PC-9 (cell line): Measurements from ENCODE around the gene P4HA2. TPM values are rescaled to one million over a fixed set of nuclear protein-coding genes. Genes with fewer than 3 reads are reported as not detected.

Experiments used
- BruUV-seq: library from RNA; stranded (reverse); fragments of 400-500 nt; replicated peaks from 2 replicates; lab custom pipeline; 2021; lab: Mats Ljungman, UMichigan
- CTCF ChIA-PET: fragments of 300-600 bp; sonication (Branson Sonifier 250); formaldehyde crosslinking; loops from one replicate; lab custom pipeline; 2022; ENCODE audit warnings: antibody characterized with exemption; lab: Charles Lee
- POLR2A ChIA-PET: fragments of 300-600 bp; sonication (Branson Sonifier 250); formaldehyde crosslinking; loops from one replicate; lab custom pipeline; 2022; ENCODE audit warnings: antibody characterized with exemption; ENCODE audit not compliant: unreplicated experiment; lab: Charles Lee
- DNase-seq, 2 experiments: peaks; one replicate each; pipeline versions ENCODE4 v3.0.0 to v3.0.0-alpha.2; 2015 to 2022; ENCODE audit warnings: mixed read lengths in 1 of 2
- H2AFZ ChIP-seq: fragments of 200-600 bp; sonication (generic); 2 replicates; pipeline ENCODE4 v1.8.1; 2017; ENCODE audit warnings: antibody characterized with exemption
- H3F3A ChIP-seq: fragments of 200-600 bp; sonication (generic); 2 replicates; pipeline ENCODE4 v1.8.1; 2017; ENCODE audit warnings: antibody characterized with exemption, mild to moderate bottlenecking, low read depth; ENCODE audit not compliant: insufficient read depth
- H3K27ac ChIP-seq: fragments of 200-600 bp; sonication (generic); 2 replicates; pipeline ENCODE4 v1.6.1; 2016; ENCODE audit warnings: mixed run types
- H3K27me3 ChIP-seq: fragments of 200-600 bp; sonication (generic); 2 replicates; pipeline ENCODE4 v1.6.1; 2016; ENCODE audit warnings: low read depth, mixed run types; ENCODE audit not compliant: insufficient read depth
- H3K36me3 ChIP-seq: fragments of 200-600 bp; sonication (generic); 2 replicates; pipeline ENCODE4 v1.6.1; 2016; ENCODE audit warnings: low read depth, mixed run types
- H3K4me1 ChIP-seq: fragments of 200-600 bp; sonication (generic); replicated peaks from 2 replicates; pipeline ENCODE4 v1.6.1; 2016; ENCODE audit warnings: mixed run types; ENCODE audit not compliant: insufficient read depth
- H3K4me2 ChIP-seq: fragments of 200-600 bp; sonication (generic); 2 replicates; pipeline ENCODE4 v1.6.1; 2017; ENCODE audit warnings: mixed run types
- H3K4me3 ChIP-seq: fragments of 200-600 bp; sonication (generic); 2 replicates; pipeline ENCODE4 v1.6.1; 2016; ENCODE audit warnings: mixed run types
- H3K79me2 ChIP-seq: fragments of 200-600 bp; sonication (generic); 2 replicates; pipeline ENCODE4 v1.6.1; 2017; ENCODE audit warnings: low read depth, mixed run types
- H3K9me2 ChIP-seq: fragments of 200-600 bp; sonication (generic); 2 replicates; pipeline ENCODE4 v1.8.1; 2017; ENCODE audit warnings: mild to moderate bottlenecking; ENCODE audit not compliant: insufficient read depth
- H3K9me3 ChIP-seq: fragments of 200-600 bp; sonication (generic); 2 replicates; pipeline ENCODE4 v1.8.1; 2016; ENCODE audit warnings: low read depth; ENCODE audit not compliant: insufficient read depth
- H4K20me1 ChIP-seq: fragments of 200-600 bp; sonication (generic); 2 replicates; pipeline ENCODE4 v1.8.1; 2017; ENCODE audit not compliant: insufficient read depth
- CTCF ChIP-seq: fragments of 200-600 bp; sonication (generic); conservative IDR thresholded peaks from 2 replicates; pipeline ENCODE4 v1.6.1; 2017; ENCODE audit warnings: mixed run types, antibody characterized with exemption, mild to moderate bottlenecking, moderate library complexity
- EZH2 ChIP-seq: fragments of 200-600 bp; sonication (generic); IDR thresholded peaks from 2 replicates; pipeline ENCODE4 v1.8.0; 2017; ENCODE audit warnings: antibody characterized with exemption, low read depth
- intact Hi-C: fragments of 100-400 bp; cut with micrococcal nuclease; formaldehyde crosslinking; loops from one replicate; pipeline ENCODE4 v1.10.0; 2022; ENCODE audit not compliant: unreplicated experiment
- total RNA-seq: library from RNA; stranded (reverse); gene quantifications from 2 replicates; pipeline ENCODE4 v1.2.3, GENCODE V29; 2021

The P4HA2 gene
- total RNA-seq, 1 experiment from 2014 or later, result 21.7 TPM

DNA sequence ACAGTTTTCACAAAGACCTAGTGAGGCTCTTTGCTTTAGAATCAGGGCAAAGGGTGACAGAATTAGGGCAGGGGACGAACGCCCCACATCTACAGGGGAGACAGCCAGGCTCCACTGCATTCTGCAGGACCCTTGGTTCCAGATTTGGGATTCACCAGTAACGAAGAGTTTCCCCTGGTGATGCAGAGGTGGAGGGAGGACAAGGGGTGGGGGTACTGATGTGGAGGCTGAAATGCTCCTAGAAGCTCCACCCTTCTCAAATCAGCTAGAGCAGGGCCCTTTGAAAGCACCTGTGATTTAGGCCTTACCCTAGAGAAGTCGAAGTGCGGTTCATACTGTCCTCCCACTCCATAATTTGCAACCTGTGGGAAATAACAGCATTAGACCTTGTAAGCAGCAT is 29.1 kb downstream of the P4HA2 start:
- Histone ChIP-seq H4K20me1 (no peaks in the 10 kb centered on the region), H3K4me3 (no peak overlapping the region), H2AFZ (no peak overlapping the region), H3K9me3 (no peaks in the 10 kb centered on the region), H3K36me3 (no peaks in the 10 kb centered on the region), H3K4me1 (no peaks in the 10 kb centered on the region), H3K27ac (no peak overlapping the region), H3K9me2 (no peaks in the 10 kb centered on the region), H3K27me3 (no peaks in the 10 kb centered on the region), H3K4me2 (no peak overlapping the region), H3F3A (no peaks in the 10 kb centered on the region), H3K79me2 (no peaks in the 10 kb centered on the region)
- BruUV-seq, result no TSS peak
- intact Hi-C loops, result no loop called here
- no peak for DNase-seq
- POLR2A ChIA-PET, result no interaction called here
- CTCF ChIA-PET, result no interaction called here
- TF ChIP-seq CTCF, result no peak

DNA sequence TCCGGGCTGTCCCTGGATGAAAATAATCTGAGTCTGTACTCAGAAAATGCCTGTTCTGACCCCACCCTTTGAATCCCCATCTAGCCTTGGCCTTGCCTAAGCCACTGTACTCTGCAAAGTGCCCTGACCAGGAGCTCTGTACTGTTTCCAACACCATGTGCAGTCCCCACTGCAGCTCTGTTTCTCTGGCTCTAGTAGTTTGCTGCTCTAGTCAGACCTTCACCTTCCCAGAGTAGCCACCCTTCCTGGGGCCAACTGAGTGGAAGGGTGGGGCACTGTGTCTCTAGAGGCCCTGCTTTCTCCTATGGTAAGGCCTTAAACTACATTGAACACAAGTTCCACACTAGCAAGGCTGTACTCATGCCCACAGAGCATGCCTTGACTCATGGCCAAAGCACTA is 31.9 kb downstream of the P4HA2 start:
- Histone ChIP-seq H3K9me2 (no peaks in the 10 kb centered on the region), H3K27ac (no peak overlapping the region), H3F3A (no peaks in the 10 kb centered on the region), H3K4me3 (no peak overlapping the region), H3K4me2 (no peak overlapping the region), H3K36me3 (no peaks in the 10 kb centered on the region), H3K27me3 (no peaks in the 10 kb centered on the region), H3K79me2 (no peaks in the 10 kb centered on the region), H2AFZ (no peak overlapping the region), H3K9me3 (no peaks in the 10 kb centered on the region), H4K20me1 (no peaks in the 10 kb centered on the region), H3K4me1 (no peaks in the 10 kb centered on the region)
- ChIA-PET CTCF (no interaction called here), POLR2A (no interaction called here)
- BruUV-seq, result no TSS peak
- no peak for DNase-seq
- TF ChIP-seq CTCF, result no peak
- no peak for TF ChIP-seq EZH2
- intact Hi-C loops, result no loop called here

DNA sequence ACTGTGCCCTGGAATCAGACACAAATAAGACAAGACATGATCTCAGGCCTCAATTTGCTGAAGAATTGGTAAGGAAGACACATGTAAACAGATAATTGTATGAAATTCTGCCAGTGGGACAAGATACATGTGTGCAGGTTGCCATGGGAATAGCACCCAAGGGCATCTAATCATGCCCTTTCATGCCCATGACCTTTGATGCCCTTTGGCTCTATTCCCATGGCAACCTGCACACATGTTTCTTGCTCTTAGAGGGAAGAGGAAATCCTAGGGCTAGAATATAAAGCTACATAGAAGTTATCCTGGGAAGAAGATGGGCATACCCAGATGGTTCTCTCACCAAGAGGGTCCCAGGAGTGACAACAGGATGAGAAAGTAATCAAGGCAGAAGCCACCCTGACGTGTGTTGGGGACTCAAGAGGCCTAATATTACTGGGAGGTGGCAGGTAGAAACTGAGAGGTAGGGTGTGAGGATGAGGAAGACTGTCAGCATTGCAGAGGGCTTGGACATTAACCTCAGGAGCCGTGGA is 34.4 kb downstream of the P4HA2 start:
- Histone ChIP-seq H2AFZ (no peak overlapping the region), H3K4me2 (no peak overlapping the region), H3F3A (no peaks in the 10 kb centered on the region), H3K27ac (no peak overlapping the region), H3K4me3 (no peak overlapping the region), H3K9me3 (no peaks in the 10 kb centered on the region), H3K36me3 (no peaks in the 10 kb centered on the region), H3K79me2 (no peaks in the 10 kb centered on the region), H4K20me1 (no peaks in the 10 kb centered on the region), H3K4me1 (no peaks in the 10 kb centered on the region), H3K27me3 (no peaks in the 10 kb centered on the region), H3K9me2 (no peaks in the 10 kb centered on the region)
- BruUV-seq, result no TSS peak
- ChIA-PET CTCF (interaction anchor here (0.6 to 0.7 kb wide), 2 partner anchors 115 to 121 kb away, joined by 3 to 13 read pairs; no protein-coding TSS in a partner anchor), POLR2A (no interaction called here)
- DNase-seq, result no peak
- intact Hi-C loops, result no loop called here
- TF ChIP-seq EZH2 (no peak), CTCF (no peak)
